DND-41 (cell line): ENCODE data around the gene CFB.
A peak's percentile ranks its signal among the peaks of the same experiment; 100 is the strongest.

Experiments used
- ATAC-seq: fragments of 200-7000 bp; cut with Tn5 transposase; 3 replicates; pipeline ENCODE4 v1.9.1; 2021; ENCODE audit warnings: low read depth; ENCODE audit not compliant: insufficient read depth
- DNase-seq: peaks from one replicate; pipeline ENCODE4 v3.0.0-alpha.2; 2020
- H2AFZ ChIP-seq: 2 replicates; pipeline ENCODE4 v1.6.0; 2012; ENCODE audit warnings: low read depth, low read length
- H3K27ac ChIP-seq: 2 replicates; pipeline ENCODE4 v1.5.1; 2012; ENCODE audit warnings: low read length, inconsistent platforms
- H3K27me3 ChIP-seq: fragments of 200-600 bp; sonication (generic); 2 replicates; pipeline ENCODE4 v1.6.0; 2012; ENCODE audit warnings: low read length, mild to moderate bottlenecking, inconsistent platforms; ENCODE audit not compliant: insufficient read depth, poor library complexity
- H3K36me3 ChIP-seq: 2 replicates; pipeline ENCODE4 v1.5.1; 2012; ENCODE audit warnings: low read length, inconsistent platforms; ENCODE audit not compliant: insufficient read depth
- H3K4me1 ChIP-seq: 2 replicates; pipeline ENCODE4 v1.5.1; 2012; ENCODE audit warnings: mild to moderate bottlenecking, low read length; ENCODE audit not compliant: insufficient read depth
- H3K4me2 ChIP-seq: 2 replicates; pipeline ENCODE4 v1.6.0; 2012; ENCODE audit warnings: mild to moderate bottlenecking, moderate library complexity, low read length, inconsistent platforms; ENCODE audit not compliant: insufficient read depth
- H3K4me3 ChIP-seq, 2 experiments: fragments of 200-600 bp in 1 of 2; shearing (Covaris generic) in 1 of 2; 2 replicates each; pipeline ENCODE4 v1.5.1; 2012 to 2016; ENCODE audit warnings: inconsistent platforms in 2 of 2, low read length in 2 of 2, mild to moderate bottlenecking in 2 of 2, low read depth in 1 of 2, moderate library complexity in 1 of 2
- H3K79me2 ChIP-seq: 2 replicates; pipeline ENCODE4 v1.6.0; 2012; ENCODE audit warnings: low read length, inconsistent platforms; ENCODE audit not compliant: insufficient read depth
- H3K9ac ChIP-seq: 2 replicates; pipeline ENCODE4 v1.6.0; 2012; ENCODE audit warnings: low read depth, mild to moderate bottlenecking, inconsistent platforms, low read length, moderate library complexity
- H3K9me3 ChIP-seq: 2 replicates; pipeline ENCODE4 v1.5.1; 2012; ENCODE audit warnings: low read length, moderate library complexity, mild to moderate bottlenecking, inconsistent platforms; ENCODE audit not compliant: insufficient read depth, severe bottlenecking
- H4K20me1 ChIP-seq: 2 replicates; pipeline ENCODE4 v1.6.0; 2012; ENCODE audit warnings: low read length; ENCODE audit not compliant: insufficient read depth
- CTCF ChIP-seq: IDR thresholded peaks from 2 replicates; pipeline ENCODE4 v1.5.1; 2012; ENCODE audit warnings: borderline replicate concordance, low read length, moderate library complexity, mild to moderate bottlenecking; ENCODE audit not compliant: poor library complexity, severe bottlenecking; ENCODE audit errors: extremely low read depth
- EZH2 ChIP-seq: IDR thresholded peaks from 3 replicates; pipeline ENCODE4 v1.6.1; 2012; ENCODE audit warnings: borderline replicate concordance, low read depth, mild to moderate bottlenecking, moderate library complexity, low read length, inconsistent platforms; ENCODE audit not compliant: severe bottlenecking

Gene CFB

GRCh38 chr6:31901953-31902643, 43.8 kb upstream of the CFB start, which contains the start of gene ZBTB12:
Gene ZBTB12 (minus strand): TSS chr6:31902086. CDS start chr6:31901305, 781 bp downstream.
- Histone ChIP-seq H3K9me3 (no peaks in the 10 kb centered on the region), H3K9ac (peak within 1 kb of the TSS; percentile 73), H3K4me1 (peaks cover 41% of the 10 kb centered on the region), H2AFZ (peak within 1 kb of the TSS; percentile 90), H4K20me1 (peaks cover 3% of the 10 kb centered on the region; the same call in 1 of the 2 replicates), H3K36me3 (peaks cover 8% of the 10 kb centered on the region), H3K27me3 (peaks cover 4% of the 10 kb centered on the region), H3K4me2 (peak within 1 kb of the TSS; percentile 92), H3K79me2 (peaks cover 41% of the 10 kb centered on the region), H3K27ac (peak within 1 kb of the TSS; percentile 80), H3K4me3 (peak within 1 kb of the TSS; percentile 43 to 74)
- peak; percentile 74 for ATAC-seq
- DNase-seq, result peak; percentile 93
- TF ChIP-seq EZH2, result no peak
- no peak for TF ChIP-seq CTCF

GRCh38 chr6:31903957-31904356, 41.9 kb upstream of the CFB start:
- no peak for ATAC-seq
- Histone ChIP-seq H3K9ac (no peak overlapping the region), H3K27ac (no peak overlapping the region), H2AFZ (no peak overlapping the region), H3K4me3 (no peak overlapping the region), H3K36me3 (peaks cover 8% of the 10 kb centered on the region), H3K79me2 (peaks cover 24% of the 10 kb centered on the region), H3K9me3 (no peaks in the 10 kb centered on the region), H4K20me1 (peaks cover 3% of the 10 kb centered on the region; the same call in 1 of the 2 replicates), H3K4me2 (no peak overlapping the region), H3K4me1 (peaks cover 34% of the 10 kb centered on the region), H3K27me3 (peaks cover 4% of the 10 kb centered on the region)
- DNase-seq, result no peak
- no peak for TF ChIP-seq EZH2
- TF ChIP-seq CTCF, result no peak

- Histone ChIP-seq H3K9me3 (no peaks in the 10 kb centered on the region), H3K4me3 (no peak overlapping the region), H3K9ac (no peak overlapping the region), H3K27ac (no peak overlapping the region), H3K4me1 (peaks cover 23% of the 10 kb centered on the region), H3K79me2 (peaks cover 13% of the 10 kb centered on the region), H3K36me3 (peaks cover 4% of the 10 kb centered on the region; the same call in 1 of the 2 replicates), H4K20me1 (no peaks in the 10 kb centered on the region), H3K4me2 (no peak overlapping the region), H3K27me3 (peaks cover 4% of the 10 kb centered on the region), H2AFZ (no peak overlapping the region)
- no peak for TF ChIP-seq CTCF
- no peak for TF ChIP-seq EZH2
- DNase-seq (no peak), ATAC-seq (no peak)
Observed at GRCh38 chr6:31905041-31905440, 40.9 kb upstream of the CFB start.
